ENCODE measurements around the gene U2AF1L4.

U2AF1L4 gene, protein sequence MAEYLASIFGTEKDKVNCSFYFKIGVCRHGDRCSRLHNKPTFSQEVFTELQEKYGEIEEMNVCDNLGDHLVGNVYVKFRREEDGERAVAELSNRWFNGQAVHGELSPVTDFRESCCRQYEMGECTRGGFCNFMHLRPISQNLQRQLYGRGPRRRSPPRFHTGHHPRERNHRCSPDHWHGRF

DNA sequence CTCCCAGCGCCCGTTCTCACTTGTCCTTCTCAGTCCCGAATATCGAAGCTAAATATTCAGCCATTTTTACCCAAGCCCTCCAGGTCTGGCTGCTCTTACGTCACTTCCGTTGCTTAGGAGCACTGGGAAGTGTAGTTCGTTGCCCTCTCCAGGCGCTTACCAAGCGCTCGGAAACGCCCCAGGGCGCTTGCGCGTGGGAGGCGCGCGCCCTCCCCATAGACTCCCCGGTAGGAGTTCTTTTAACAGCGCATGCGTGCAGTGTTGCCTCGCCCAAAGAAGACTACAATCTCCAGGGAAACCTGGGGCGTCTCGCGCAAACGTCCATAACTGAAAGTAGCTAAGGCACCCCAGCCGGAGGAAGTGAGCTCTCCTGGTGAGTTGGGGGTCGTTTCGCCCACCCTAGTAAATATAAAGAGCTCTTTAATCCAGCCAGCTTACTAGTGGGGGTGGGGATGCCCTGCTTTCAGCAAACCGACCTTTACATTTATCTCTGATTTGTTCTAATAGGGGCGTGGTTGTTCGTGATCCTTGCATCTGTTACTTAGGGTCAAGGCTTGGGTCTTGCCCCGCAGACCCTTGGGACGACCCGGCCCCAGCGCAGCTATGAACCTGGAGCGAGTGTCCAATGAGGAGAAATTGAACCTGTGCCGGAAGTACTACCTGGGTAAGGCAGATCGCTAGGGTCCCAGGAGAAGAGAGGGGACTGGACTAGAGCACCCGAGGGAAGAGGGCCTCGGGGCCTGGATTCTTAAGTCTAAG lies at the start of gene U2AF1L4, which contains the start of gene PSENEN:
TSS of gene U2AF1L4 (minus strand) at position 91 of the 759 bp plus-strand sequence. CDS start at position 64, 27 bp downstream.
TSS of gene PSENEN (plus strand) at position 324 of the 759 bp plus-strand sequence. CDS start at position 604, 280 bp downstream.
- DNase-seq: peak; percentile 99

DNA sequence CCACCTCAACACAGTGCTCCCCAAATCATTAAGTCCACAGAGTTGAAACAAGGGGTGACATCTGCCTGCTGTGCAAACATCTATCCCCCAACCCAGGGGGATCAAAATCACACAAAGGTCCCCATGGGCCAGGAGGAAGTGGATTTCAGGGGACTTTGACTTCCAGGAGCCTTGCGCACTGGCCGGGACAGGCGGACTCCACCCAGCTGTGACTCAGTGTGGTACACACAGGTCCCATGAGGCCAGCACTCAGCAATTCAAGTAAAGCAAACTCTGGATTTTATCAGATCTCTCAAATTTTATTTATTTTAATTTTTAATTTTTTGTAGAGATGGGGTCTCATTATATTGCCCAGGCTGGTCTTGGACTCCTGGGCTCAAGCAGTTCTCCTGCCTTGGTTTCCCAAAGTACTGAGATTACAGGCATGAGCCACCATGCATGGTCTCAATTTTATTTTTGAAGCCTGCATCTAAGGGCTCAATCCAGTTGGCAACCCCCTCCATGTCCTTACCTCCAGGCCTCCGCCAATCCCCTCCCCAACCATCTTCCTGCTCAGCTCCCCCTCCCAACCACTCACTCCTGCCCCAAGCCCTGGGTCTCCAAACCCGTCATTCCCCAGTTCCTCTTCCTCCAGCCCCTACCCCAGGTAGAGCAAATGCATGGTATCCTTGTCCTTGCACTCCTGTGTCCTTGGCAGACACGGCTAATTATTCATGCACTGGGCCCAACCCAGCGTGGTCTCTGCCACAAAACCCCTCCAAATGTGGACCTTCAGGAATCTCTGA lies 48.4 kb upstream of the U2AF1L4 start:
- no peak for DNase-seq

DNA sequence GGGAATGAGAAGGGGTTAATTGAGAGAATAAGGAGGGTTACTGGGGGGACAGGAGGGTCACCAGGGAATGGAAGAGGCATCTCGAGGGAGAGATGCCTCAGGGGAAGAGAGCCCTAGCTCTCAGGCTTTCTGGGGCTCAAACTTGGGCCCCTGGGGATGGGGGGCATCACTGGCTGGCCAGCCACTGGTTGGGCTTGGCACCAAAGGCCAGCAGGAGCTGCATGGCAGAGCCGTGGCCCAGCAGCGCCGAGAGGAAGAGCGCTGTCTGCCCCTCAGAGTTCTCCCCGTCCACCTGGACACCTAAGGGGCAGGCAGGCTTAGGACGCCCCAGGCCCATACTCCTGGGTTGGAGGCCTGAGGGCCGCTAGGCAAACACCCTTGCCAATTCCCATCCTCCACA lies 47.7 kb upstream of the U2AF1L4 start:
- DNase-seq: no peak

- no peak for DNase-seq
Observed at GRCh38 chr19:35792312-35792711, 47.1 kb upstream of the U2AF1L4 start.

DNA sequence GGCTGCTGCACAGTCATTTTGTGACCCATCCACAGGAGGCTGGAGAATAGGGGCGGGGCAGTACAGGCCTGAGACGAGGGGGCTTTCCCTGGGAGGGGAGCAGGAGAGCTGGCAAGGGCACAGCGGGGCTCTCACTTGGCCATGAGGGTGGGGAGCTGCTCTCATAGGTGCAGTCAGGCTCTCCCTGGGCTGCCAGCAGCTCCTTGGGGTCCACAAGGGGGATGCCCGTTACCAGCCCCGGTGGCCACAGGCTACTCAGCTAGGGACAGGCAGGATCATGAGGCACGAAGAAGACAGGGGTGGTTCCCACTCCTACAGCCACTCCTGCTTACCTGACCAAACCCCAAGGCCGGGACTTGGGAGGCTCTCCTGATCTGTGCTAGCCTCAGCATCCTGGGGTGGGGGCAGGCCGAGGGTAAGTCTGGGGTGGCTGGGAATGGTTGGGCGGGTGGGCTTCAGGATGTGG lies 46.6 kb upstream of the U2AF1L4 start:
- DNase-seq: no peak

GRCh38 chr19:35790981-35791813 lies 46.0 kb upstream of the U2AF1L4 start:
- DNase-seq: no peak

DNA sequence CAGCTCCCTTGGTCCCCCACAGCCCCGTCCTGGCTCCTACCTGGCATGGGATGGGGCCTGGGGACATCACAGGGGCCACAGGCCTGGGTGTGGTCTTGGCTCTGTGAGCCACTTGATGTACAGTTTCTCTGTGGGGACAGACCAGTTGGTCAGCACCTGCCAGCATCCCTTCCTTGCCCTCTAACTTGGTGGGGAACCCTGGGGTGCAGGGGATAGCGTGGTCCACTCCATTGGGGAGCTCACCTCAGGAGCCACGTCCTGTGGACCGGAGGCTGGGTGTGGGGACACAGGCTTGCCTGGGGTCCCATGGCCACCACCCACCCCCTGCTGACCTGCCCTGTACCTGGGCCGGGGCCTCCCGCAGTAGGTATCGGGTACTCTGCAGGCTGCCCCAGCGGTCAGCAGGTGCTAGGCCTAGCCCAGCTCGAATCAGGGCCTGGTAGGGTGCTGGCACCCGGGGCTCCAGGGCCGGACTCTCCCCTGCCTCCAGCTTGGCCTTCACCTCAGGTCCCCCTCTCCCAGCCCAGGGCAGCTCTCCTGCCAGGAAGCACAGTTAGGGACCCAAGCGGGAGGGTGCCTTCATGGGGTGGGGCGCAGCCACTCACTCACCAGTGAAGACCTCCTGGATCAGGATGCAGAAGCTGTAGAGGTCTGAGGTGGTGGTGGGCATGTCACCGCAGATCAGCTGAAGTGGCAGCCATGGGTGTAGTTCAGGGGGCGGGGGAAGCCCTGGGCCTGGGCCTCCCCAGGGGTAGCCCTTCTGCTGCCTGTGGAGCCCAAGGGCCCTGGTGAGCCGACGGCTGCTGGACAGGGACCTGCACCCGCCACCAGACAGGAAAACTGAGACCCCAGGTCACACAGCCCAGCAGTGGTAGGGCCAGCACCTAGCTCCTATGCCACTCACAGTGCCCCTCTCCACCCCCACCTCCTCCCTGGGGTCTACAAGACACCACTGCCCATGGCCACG lies 45.0 kb upstream of the U2AF1L4 start:
- DNase-seq: no peak

- DNase-seq: no peak
Observed at GRCh38 chr19:35789195-35789977, 44.2 kb upstream of the U2AF1L4 start.

GRCh38 chr19:35788205-35788960 lies 43.2 kb upstream of the U2AF1L4 start:
- DNase-seq: no peak

GRCh38 chr19:35787227-35787799 lies 42.1 kb upstream of the U2AF1L4 start:
- DNase-seq: no peak

DNA sequence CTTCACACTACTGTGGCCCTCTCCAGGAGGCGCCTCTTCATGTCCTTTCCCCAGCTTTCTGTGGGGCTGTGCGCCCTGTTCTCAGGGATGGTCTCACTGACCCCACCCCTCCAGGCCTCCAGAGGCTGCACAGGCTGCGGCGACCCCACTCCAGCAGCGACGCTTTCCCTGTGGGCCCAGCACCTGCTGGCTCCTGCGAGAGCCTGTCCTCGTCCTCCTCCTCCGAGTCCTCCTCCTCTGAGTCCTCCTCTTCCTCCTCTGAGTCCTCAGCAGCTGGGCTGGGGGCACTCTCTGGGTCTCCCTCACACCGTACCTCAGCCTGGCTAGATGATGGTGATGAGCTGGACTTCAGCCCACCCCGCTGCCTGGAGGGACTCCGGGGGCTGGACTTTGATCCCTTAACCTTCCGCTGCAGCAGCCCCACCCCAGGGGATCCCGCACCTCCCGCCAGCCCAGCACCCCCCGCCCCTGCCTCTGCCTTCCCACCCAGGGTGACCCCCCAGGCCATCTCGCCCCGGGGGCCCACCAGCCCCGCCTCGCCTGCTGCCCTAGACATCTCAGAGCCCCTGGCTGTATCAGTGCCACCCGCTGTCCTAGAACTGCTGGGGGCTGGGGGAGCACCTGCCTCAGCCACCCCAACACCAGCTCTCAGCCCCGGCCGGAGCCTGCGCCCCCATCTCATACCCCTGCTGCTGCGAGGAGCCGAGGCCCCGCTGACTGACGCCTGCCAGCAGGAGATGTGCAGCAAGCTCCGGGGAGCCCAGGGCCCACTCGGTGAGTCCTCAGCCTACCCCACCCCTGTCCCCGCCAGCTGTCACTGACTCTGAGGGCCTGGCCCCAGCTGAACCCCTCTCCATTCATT lies 41.3 kb upstream of the U2AF1L4 start:
- DNase-seq: no peak

DNA sequence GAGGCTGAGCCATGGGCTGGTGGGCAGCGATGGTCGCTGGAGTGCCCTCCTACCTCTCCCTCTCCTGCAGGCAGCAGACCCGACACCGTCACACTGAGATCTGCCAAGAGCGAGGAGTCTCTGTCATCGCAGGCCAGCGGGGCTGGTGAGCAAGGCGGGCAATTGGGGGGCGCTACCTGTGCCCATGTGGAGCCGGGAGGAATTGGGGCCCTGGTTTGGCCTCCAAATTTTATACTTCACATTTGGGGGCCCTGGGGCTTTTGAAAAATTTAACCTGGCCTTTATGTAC lies 40.1 kb upstream of the U2AF1L4 start:
- no peak for DNase-seq

DNA sequence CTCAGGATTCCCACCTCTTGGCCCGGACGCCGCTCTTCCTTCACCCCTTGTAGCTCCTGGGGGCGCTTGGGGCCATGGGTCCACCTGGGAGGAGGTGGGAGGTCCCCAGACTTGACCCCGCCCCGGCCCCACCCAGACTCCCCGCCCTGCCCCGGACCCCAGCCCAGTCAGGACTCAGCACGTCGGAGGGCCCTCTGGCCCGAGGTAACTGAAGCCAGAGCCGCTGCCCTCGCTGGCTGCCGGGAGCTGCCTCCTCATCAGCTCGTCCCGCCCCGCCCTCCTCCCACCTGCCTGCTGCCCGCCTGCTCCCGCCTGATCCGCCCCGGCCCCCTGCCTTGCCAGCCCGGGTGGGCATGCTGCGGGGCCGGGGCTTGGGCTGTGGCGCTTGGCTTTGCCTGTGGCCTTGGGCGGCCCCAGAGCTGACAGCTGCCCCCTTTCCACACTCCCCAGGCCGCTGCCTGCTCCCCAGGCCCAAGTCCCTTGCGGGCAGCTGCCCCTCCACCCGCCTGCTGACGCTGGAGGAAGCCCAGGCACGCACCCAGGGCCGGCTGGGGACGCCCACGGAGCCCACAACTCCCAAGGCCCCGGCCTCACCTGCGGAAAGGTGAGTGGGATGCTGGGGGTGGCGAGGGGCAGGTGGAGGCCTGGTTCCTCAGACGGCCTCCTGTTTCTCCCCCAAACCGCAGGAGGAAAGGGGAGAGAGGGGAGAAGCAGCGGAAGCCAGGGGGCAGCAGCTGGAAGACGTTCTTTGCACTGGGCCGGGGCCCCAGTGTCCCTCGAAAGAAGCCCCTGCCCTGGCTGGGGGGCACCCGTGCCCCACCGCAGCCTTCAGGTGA lies 39.5 kb upstream of the U2AF1L4 start:
- DNase-seq: no peak

- no peak for DNase-seq
Observed at GRCh38 chr19:35783469-35784434, 38.5 kb upstream of the U2AF1L4 start.

DNA sequence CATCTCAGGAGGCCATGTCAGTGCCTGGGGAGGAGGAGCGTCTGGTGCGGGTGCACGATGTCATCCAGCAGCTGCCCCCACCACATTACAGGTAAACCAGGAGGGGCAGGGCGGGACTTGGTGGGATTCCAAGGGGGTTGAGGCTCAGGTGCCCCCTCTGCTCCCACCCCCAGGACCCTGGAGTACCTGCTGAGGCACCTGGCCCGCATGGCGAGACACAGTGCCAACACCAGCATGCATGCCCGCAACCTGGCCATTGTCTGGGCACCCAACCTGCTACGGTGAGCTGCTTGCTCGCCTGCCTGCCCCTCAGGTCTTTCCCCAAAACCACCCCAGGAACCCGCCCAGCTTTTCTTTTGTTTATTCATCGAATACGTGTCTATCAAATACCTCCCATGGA lies 37.4 kb upstream of the U2AF1L4 start:
- no peak for DNase-seq

DNA sequence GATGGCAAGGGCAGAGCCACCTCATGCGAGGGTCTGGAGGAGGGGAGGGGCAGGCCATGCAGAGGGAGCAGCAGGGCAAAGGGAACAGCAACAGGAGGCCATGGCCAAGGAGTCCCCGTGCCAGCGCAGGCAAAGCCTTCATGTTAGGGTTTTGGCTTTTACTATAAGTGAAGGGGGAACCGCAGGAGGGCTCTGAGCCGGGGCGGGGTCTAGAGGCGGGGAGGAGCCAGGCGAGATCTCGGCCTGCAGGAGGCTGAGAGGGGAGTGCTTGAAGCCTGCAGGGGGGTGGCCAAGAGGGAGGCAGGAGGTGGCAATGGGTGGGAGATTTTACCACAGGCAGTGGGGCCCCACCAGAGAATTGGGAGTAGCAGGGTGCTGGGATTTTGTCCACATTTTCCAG lies 36.4 kb upstream of the U2AF1L4 start:
- no peak for DNase-seq
